Femur (tissue), 1 donor: ENCODE data around the gene TNS3.
A peak's percentile ranks its signal among the peaks of the same experiment; 100 is the strongest.
"Not testable (repeated sequence)": the region's sequence is repeated elsewhere in the genome, so short reads cannot be mapped to it uniquely, and the experiment has no call there.

Experiments
- DNase-seq: peaks from one replicate; pipeline ENCODE4 v3.0.0-alpha.2; 2017

The TNS3 gene

DNA sequence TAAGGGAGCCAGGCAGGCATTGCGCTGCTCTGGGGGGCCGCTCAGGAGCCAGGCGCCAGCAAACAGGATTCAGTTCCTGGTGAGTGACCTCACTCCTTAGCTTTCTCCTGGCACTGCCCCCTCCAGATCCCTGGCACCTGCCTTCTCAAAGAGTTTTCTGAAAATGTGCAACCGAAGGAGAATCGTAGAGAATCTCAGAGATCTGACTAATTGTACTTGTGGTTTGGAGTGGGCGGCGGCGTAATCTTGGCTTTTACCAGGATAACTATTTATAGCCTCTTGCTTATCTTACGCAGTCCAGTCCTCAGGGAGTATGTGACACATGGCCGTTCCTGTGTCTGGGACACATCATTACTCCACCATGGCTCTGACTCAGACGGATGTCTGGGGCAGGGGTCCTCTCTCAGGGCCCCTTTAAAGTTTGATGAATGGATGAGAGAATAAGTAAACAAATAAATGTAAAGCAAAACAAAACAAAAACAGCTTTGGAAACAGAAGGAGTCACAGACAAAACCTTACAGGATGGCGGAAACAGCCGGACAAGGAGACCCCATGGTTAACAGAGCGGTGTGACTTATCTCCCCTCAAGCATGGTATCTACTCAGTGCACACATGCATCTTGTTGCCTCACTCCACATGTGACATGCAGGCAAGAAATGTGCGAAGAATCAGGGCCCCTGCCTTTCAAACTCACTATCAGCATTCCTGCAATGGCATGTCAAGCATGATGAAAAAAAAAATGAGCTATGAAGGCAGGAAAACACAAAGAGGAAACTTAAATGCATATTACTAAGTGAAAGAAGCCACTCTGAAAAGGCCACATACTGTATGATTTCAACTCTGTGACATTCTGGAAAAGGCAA lies 99.7 kb downstream of the TNS3 start:
- peak; percentile 50 for DNase-seq

GRCh38 chr7:47481541-47482012 lies 100.3 kb downstream of the TNS3 start:
- DNase-seq: no peak

- DNase-seq: no peak
Observed at GRCh38 chr7:47480576-47481538, 101.1 kb downstream of the TNS3 start.

DNA sequence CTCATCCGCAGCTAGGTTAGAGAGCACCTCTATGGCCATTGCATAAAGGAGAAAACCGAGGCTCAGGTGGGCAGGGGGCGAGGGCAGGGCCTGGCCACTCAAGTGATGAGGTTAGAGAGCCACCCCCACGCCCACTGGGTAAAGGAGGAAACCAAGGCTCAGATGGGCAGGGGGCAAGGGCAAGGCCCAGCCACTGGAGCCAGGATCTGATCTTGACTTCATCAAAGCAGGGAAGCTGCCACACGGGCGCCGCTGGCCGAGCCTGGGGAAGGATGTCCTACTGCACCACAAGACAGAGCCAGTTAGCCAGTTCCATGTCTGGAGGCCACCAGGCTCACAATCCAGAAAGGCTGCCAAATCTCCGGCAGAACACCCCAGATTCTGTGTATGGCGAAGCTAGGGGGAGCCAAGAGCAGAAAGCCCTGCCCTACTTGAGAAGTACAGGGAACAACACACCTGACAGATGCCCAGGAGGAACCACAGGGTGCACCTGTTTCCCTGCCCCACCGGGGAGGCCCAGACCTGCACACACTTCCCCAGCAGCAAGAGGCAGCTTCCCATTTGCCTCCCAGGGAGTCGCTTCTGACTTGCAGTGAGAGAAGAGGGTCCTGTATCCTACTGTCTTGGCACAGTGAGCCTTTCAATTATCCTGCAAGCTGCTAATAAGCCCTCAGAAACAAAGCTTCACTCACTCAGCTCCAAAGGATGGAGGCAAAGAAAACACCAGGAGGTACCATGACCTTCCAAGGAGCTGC lies 101.9 kb downstream of the TNS3 start:
- DNase-seq: no peak

GRCh38 chr7:47478926-47479711 lies 102.8 kb downstream of the TNS3 start:
- DNase-seq: no peak

- no peak for DNase-seq
Observed at GRCh38 chr7:47478017-47478344, 103.9 kb downstream of the TNS3 start.

DNA sequence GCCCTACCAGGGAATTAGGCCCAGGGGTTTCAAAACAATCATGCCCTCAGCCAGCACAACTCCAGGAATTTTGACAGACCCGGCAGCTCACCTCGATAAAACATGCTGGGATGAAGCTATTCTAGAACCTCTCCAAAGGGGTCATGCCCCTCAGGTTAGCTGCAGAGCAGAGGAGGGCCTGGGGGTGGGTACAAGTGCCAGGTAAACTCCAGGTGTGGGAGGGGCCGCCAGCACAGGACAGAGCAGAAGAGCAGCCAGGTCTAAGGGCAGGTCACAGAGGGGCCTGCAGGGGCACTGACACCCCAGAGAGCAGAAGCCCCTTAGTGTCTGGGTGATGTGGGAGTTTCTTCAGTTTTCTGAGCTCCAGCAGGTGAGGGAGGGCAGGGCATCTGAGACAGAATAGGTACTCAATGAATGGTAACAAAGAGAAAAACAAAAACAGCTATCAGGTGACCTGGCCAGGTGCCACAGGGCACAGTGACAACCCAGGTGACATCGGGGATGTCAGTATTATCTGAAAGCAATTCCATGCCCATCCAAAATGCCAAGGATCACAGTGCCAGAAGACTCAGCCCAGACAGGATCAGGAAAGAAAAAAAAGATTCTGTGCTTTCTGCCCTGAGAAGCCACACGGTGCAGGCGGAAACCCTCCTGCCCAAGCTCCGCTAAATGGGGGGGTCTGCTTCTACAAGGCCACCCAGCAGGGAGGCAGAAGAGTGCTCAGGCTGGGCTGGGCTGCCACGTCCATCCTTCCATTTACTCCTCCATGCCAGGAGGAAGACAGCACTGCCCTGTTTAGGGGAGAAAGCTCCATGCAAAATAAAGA lies 104.5 kb downstream of the TNS3 start:
- DNase-seq: no peak

DNA sequence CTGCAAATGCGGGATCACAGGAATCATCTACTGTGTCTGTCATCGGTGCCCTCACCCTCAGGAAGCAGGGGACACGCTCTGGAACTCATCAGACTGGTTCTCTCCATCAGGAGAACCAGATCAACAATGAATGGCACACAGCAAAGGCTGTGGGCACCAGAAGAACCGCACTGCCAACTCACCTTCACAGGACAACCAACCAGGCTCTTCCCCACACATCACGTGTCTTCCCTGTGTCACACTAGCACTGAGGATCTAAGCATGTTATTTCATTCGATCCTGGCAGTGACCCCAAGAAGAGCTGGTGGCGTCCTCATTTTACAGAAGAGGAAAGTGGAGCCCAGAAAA lies 106.1 kb downstream of the TNS3 start:
- no peak for DNase-seq

- peak; percentile 86 for DNase-seq
Observed at GRCh38 chr7:47474937-47475879, 106.7 kb downstream of the TNS3 start.

GRCh38 chr7:47474211-47474936 lies 107.5 kb downstream of the TNS3 start:
- no peak for DNase-seq

DNA sequence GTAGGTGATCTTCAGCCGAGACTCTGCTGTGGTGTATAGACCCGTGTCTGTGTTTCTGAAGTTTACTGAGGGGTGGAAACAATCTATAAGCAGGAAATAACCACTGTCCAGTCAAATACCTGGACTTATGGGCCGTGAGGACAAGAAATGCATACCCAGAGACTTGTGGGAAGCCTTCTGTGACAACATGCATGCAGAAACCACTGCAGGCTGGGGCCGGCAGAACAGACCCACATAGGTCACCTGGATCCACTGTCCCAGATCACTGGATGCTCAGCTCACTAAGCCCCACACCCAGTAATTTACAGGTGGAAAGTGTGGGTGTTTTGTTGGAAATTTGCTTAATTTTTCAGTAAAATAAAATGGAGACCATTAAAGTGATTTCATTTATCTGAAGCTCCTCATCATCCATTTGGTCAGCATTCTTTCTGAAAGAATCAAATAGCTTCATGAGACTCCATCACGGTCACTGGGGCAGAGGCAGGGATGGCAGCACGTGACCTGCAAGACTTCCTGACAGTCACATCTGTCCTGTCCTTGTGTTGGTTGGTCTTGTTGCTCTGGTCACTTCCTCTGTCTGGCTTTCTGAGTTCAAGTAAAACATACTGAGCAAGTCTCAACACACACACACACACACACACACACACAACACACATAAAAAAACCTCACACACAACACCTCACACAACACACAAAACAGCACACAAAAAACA lies 108.3 kb downstream of the TNS3 start:
- no peak for DNase-seq

GRCh38 chr7:47472444-47473157 lies 109.3 kb downstream of the TNS3 start:
- DNase-seq: no peak

DNA sequence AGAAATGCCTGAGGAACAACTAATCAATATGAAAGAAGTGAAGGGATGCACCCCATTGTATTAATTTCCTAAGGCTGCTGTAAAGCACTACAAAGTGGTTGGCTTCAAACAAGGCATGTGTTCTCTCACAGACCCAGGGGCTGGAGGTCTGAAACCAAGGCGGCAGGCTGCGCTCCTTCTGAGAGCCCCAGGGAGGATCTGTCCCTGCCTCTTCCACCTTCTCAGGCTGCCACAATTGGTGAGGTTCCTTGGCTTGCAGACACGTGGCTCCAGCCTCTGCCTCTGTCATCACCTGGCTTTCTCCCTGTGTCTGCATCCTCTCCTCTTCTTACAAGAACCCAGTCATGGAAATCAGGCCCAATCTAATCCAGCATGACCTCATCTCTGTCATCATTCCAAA lies 110.1 kb downstream of the TNS3 start:
- DNase-seq: no peak

DNA sequence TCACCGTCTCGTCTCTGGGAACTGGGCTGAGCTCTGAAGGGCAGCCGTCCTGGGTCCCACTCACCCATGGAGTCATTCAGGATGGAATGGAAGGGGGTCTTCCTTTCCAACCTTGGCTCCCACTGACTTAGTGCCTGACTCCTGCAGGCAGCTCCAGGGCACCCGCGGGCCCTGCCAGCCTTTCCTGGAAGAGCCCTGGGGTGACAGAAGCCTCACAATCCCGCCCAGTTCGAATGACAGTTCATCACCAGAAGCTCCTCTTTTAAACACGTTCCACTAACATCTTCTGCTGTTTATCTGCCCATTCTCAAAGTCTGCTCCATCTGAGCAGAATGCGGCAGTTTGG lies 110.6 kb downstream of the TNS3 start:
- DNase-seq: no peak

DNA sequence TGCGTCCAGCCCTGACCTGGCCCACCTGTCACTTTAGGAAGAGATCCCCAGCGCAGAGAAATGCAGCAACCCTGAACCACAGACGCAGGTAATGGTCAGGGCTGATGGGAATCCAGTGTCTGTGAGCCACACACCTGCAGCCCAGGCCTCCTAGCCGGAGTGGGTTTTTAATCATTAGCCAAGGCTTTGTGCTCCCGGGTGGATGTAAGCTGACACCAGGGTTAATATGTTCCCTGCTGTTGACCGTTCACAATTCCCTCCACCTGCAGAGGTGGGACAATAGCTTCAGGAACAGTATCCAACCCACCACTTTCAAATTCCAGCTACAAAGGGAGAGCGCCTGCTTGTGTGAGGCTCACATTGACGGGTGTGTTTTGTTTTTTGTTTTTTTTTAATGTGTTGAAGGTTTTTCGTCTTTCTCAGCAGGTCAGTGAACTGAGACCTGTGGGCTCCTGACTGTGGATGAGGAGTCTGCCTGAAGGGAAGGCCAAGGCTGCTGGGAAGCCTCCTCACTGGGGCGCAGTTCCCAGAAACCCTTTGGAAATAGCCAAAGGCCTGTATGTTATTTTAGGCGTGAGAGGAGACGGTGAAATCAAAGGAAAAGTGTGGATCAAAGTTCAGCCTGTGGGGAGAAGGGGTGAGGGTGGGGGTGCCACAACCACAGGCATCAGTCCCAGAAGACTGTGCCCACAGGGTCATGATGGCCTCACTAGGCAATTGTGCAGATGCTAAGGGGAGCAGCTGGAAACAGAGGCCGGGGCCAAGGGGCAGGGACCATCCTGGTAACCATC lies 111.1 kb downstream of the TNS3 start:
- no peak for DNase-seq

DNA sequence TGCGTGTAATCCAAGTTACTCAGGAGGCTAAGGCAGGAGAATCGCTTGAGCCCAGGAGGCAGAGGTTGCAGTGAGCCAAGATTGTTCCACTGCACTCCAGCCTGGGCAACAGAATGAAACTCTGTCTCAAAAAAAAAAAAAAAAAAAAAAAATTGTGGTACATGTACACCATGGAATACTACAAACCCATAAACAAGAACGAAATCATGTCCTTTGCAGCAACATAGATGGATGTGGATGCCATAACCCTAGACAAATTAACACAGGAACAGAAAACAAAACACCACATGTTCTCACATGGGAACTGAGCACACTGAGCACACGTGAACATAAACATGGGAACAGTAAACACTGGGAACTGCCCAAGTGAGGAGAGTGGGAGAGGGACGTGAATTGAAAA lies 112.1 kb downstream of the TNS3 start:
- DNase-seq: not testable (repeated sequence)

- no peak for DNase-seq
Observed at GRCh38 chr7:47466832-47467231, 115.1 kb downstream of the TNS3 start.
